Mucosa of gallbladder (tissue), 1 donor: ENCODE results near the gene ANP32A. TPM values are rescaled to one million over a fixed set of nuclear protein-coding genes. Genes with fewer than 3 reads are reported as not detected.

Experiments
- DNase-seq: peaks from one replicate; pipeline ENCODE4 v3.0.0-alpha.2; 2020; ENCODE audit warnings: low spot score
- total RNA-seq: library from RNA; stranded (reverse); gene quantifications from one replicate; pipeline ENCODE4 v1.2.1, GENCODE V29; 2021
- donor health status: DM: no; HTN: no; CAD: no.

ANP32A gene
- total RNA-seq, 1 donor from 2014 or later = 101 TPM

- peak; percentile 38 for DNase-seq
Observed at GRCh38 chr15:68819495-68820294, 1.0 kb downstream of the ANP32A start.

DNA sequence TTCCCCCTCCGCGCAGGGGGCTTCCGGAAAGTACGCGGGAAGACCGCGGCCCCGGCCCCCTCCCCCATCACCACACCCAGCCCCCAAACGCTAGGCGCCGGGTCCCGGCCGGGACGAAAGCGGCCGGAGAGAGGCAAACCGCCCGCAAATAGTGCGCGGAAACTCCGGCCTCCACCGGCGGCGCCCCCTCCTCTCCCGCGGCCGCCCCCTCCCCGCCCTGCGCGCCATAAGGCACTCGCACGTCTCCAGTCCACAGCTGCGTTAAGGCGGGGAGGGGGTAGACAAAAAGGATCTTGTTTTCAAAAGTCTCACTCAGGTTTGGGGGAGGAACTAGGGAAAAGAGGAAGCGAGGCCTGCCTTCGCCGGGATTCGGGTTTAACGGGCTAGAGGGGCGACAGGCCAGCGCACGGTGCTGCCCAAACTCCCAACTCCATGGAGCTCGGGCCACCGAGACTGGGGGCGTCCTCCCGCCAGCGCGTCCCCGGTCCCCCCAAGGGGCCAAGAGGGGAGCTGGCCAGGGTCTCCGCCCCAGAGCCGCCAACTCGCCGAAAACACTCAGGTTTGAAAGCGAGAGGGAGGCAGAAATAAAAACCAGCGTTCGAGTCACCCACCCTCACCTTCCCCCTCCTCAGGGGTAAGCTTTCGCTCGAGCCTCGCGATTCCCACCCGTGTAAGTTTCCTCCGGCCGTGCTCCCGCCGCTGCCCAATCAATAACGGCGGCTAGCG is 1.8 kb downstream of the ANP32A start:
- peak; percentile 48 for DNase-seq

DNA sequence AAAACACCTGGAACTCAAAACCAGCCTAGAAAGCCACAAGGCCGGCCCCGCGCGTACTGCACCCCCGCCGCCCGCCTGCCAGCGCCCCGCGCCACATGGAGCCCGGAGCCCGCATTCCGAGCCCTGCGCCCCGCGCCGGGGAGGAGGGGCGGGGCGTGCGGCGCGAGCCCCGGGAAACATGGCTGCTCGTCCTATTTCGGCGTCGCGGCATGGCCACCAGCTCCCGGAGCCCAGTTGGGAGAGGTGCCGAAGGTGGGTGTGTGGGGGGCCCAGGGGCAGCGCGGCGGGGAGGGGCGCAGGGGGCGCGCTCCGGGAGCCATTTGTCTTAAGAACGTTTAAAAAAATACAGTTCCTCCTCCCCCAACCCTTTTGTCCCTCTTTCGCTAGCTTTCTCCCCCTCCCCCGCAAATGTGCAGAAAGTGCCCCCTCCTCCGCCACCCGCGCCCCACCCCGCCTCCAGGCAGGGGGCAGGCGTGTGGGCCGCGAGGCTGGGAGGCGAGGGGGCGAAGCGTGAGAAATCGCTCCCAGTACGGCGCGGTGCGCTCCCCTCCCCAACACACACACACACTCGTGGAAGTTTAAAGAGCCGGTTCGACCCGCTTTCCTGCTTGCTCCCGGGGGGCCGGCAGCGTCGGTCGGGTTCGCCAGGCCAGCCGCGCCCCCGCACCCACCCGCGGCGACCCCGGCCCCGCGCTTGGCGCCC is 2.5 kb downstream of the ANP32A start:
- DNase-seq = peak; percentile 63

- peak; percentile 63 for DNase-seq
Observed at GRCh38 chr15:68817304-68818065, 3.2 kb downstream of the ANP32A start.

GRCh38 chr15:68816795-68817303 is 3.8 kb downstream of the ANP32A start:
- peak; percentile 60 for DNase-seq

- DNase-seq = no peak
Observed at GRCh38 chr15:68816158-68816557, 4.5 kb downstream of the ANP32A start.

GRCh38 chr15:68815598-68815997 is 5.1 kb downstream of the ANP32A start:
- DNase-seq = no peak

GRCh38 chr15:68814596-68814995 is 6.1 kb downstream of the ANP32A start:
- DNase-seq = no peak

- DNase-seq = no peak
Observed at GRCh38 chr15:68812597-68813431, 7.9 kb downstream of the ANP32A start.

DNA sequence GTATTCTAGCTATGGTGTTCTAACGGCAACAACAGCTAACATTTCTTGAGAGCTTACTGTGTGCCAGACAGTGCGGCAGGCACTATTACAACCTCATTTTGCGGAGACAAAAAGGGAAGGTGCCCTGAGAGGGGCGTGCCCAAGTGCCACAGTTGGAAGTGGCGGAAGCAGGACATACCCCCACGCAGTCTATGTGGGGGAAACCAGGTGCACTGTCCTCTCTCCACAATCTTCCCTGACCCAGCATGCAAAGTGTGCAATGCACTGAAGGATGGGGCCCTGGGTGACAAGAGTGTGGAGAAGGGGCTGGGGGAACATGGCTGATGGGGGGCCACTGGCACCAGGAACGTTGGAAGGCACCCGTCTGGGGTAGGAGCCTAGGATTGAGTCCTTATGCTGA is 8.6 kb downstream of the ANP32A start:
- no peak for DNase-seq

DNA sequence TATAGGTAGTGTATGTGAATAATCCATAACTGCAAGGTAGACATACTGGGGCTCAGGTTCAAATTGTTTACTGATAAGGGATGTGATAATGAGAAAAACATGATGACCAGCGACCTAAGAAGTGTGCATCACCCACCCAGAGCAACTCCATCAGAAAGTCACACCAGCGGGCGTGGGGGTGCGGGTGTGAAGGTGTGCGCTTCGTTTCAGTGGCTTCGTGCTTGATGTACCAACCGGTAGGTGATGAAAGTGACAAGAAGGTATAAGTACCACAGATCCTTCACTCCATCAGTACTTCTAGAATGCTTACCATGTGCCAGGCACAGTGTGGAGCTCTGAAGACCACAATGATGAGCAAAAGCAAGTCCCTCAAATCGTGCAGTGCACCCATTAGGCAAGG is 11.2 kb downstream of the ANP32A start:
- no peak for DNase-seq

GRCh38 chr15:68808770-68809169 is 11.9 kb downstream of the ANP32A start:
- no peak for DNase-seq

DNA sequence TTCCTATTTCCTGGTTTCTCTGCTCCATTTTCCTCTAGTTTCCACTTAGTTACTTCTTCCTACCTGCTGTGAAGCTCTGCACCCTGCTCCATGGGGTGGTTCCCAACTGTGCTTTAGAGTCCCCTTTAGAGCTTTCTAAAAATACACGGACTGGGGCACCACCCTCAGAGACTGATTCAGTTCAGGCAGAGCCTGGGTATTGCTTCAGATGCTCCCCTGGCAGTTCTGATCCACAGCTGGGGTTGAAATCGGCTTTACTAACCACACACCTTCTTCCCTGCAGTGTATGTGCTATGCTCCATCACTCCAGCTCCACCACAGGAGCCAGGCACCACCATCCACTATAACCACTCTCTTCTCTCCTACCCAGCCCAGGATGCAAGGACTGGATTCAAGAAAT is 12.6 kb downstream of the ANP32A start:
- no peak for DNase-seq

DNA sequence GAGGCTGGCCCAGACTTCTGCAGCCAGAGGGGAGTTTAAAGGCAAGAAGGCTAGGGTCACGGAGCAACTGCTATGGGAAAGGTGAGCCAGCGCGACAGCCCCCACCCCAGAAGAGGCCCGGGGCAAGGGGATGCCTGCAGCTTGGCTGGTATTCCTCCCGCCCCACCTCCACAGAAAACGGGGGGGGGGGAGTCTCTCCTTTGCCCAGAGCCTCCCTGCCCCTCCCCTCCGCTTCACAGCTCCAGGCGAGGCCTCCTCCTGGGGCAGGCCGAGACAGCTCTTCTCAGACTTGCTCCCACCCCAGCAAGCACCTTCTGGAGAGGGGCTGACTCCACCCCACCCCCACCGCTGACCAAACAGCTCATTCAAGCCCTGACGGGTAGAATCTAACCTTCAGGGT is 13.4 kb downstream of the ANP32A start:
- no peak for DNase-seq

DNA sequence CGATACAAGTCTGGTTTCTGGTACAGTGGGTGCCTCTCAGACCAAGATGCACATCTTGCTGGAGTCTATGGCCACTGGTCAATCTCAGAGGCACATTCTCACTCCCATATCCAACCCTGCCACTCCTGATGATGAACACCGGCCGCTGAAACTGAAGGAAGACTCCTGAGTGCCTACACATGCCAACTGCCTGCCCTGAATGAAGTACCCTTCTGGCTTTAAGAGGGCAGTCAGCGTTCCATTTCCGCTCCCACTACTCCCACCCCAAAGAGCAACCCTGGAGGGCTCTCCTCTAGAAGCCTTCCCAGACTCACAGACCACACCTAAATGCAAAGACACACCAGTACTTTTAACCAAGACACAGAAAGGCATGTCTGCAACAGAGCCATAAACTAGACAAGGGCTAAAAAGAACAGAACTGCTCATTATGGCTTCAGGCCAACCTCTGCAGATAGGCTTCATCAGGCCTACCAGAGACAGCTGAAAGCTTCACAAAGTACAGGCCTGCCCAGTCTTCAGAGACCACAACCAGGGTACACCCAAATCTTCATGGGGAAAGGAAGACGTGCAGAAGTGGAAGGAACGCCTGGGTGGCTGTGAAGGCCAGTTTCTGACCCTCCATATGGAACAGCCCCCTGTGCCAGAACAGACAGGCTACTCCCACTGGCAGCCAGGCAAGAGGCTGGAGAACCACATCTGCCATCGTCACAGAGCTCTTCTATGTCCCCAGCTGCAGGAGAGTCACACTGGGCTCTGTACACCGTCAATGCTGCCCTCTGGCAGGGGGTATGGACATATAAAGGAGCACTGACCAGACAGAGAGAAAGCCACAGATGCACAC is 14.3 kb downstream of the ANP32A start:
- DNase-seq = peak; percentile 37

DNA sequence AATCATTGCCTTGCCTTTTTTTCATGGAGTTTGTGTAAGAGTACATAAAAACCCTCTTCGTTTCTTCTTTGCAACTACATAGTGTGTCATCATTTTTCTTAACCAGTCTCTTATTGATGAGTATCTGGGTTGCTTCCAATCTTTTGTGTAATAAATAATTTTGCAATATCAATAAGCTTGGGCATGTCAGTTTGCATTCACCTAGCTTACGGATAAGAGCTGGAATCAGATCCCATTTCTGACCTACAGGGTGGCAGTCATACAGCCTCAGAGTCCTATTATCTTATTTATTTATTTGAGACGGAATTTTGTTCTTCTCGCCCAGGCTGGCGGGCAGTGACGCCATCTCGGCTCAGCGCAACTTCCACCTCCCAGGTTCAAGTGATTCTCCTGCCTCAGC is 18.3 kb downstream of the ANP32A start:
- no peak for DNase-seq

DNA sequence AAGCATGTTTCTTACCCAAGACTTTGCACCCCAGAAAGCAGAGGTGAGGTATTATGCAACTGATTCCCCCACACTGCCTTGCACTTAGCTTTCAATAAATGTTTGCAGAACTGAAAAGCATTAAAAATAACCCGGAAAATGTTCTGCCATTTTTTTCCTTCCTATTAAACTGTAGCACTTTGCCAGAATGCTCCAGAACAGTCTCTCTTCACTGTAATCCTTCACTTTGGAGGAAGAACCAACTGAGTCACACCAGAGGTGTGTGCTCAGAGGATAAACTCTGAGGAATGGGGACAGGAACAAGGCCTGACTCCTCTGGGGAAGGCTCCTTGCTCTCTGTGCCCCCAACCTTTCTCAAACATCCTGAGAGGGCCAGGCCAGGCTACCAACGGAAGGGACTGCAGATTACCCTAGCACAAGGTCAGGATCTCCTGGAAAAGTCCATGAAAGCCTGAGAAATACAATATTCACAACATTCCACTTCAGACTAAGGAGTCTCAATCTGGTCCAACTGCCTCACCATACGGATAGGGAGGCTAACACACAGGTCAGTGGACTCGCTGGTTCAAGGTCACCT is 19.0 kb downstream of the ANP32A start:
- no peak for DNase-seq

DNA sequence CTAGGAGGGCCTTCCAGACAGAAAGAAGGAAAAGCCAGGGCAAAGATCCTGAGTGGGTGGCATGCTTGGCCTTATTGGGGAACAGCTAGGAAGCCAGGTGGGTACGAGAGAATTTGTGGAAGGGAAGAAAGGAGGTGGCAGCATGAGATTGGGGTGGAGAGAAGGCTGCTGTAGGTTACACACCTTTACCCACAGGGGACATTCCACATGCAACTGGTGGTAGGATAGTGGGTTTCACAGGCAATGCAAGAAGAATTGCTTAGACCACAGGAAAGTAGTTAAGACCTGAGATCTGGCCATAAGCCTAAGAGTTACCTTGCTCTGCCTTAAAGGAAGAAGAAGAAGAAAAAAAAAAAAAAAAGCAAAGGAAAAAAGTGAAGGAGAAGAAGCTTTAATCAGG is 19.8 kb downstream of the ANP32A start:
- DNase-seq = no peak

DNA sequence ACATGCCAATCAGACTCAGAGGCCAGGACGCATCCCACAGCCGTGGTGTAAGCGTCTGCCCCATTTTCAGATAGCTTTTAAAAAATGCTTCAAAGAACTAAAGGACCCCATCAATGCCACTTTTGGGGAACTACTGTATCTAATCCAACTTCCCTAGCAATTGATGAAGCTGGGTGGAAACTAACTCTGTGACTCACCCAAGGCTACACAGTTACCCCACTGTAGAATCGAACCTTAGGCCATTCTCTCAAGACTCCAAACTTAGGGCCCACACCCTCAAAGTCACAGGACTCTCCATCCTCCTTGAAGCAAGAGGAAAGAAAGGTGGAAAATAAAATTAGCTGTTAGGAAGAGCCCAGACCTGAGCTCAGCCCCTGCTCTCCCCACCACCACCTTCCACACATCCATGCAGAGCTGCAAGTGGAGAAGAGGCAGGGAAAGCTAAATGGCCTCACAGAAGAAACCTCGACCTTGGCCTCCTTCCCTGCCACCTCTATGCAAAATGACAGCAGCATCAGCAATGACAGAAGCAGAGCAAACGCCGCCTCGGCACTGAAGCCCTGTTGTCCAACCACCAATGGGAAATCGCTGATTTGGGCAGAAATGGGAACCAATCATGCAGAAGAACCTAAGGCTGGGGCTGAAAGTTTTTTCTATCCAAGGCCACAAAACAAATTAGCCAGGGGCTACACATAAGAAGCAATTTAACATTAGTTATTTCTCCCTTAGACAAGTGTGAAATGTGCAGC is 22.2 kb downstream of the ANP32A start:
- no peak for DNase-seq
